ENCODE measurements around the gene ARHGDIB. TPM values are rescaled to one million over a fixed set of nuclear protein-coding genes. Genes with fewer than 3 reads are reported as not detected.

Gene ARHGDIB
- total RNA-seq, 2 experiments from 2014 or later = 569 to 737 TPM

DNA sequence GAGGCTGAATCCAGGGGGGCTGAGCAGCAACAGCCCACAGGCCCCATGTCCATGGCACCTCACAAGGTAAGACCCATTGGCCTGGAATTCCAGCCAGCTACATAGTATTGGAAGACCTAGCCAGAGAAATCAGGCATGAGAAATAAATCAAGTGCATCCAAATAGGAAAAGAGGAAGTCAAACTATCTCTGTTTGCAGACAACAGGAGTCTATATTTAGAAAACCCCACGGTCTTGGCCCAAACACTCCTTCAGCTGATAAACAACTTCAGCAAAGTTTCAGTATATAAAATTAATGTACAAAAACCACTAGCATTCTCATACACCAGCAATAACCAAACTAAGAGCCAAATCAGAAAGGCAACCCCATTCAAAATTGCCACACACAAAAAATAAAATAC, 28.4 kb upstream of the ARHGDIB start:
- peaks cover 10% of the 10 kb centered on the region; the same call in 1 of the 2 replicates for H3K9me3 ChIP-seq (ENCODE audit: low read length)
- peaks cover 32% of the 10 kb centered on the region for H3K4me1 ChIP-seq (ENCODE audit: insufficient read depth, low read length, poor library complexity, severe bottlenecking)
- no peaks in the 10 kb centered on the region for H3K36me3 ChIP-seq (ENCODE audit: insufficient read depth, low read length)
- POLR2A ChIA-PET = interaction anchor here (1.1 to 3.5 kb wide), 4 partner anchors 17 to 219 kb away, joined by 4 to 13 read pairs (median 4); partner anchors contain the start of gene PDE6H
- no peak overlapping the region for H3K4me3 ChIP-seq (ENCODE audit: low read depth, low read length, poor library complexity, severe bottlenecking)
- TF ChIP-seq EZH2phosphoT487 (IDR thresholded peaks at IDR 0.05; ENCODE audit: borderline replicate concordance, low read depth, low read length) = no peak
- TF ChIP-seq, protein P1, sequence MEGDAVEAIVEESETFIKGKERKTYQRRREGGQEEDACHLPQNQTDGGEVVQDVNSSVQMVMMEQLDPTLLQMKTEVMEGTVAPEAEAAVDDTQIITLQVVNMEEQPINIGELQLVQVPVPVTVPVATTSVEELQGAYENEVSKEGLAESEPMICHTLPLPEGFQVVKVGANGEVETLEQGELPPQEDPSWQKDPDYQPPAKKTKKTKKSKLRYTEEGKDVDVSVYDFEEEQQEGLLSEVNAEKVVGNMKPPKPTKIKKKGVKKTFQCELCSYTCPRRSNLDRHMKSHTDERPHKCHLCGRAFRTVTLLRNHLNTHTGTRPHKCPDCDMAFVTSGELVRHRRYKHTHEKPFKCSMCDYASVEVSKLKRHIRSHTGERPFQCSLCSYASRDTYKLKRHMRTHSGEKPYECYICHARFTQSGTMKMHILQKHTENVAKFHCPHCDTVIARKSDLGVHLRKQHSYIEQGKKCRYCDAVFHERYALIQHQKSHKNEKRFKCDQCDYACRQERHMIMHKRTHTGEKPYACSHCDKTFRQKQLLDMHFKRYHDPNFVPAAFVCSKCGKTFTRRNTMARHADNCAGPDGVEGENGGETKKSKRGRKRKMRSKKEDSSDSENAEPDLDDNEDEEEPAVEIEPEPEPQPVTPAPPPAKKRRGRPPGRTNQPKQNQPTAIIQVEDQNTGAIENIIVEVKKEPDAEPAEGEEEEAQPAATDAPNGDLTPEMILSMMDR (conservative IDR thresholded peaks at IDR 0.05; ENCODE audit: low read length) = no peak
- H4K20me1 ChIP-seq (ENCODE audit: insufficient read depth, low read length) = no peaks in the 10 kb centered on the region
- H3K27ac ChIP-seq (ENCODE audit: low read depth, low read length, poor library complexity, severe bottlenecking) = no peak overlapping the region
- CTCF ChIA-PET (ENCODE audit: unreplicated experiment) = no interaction called here
- BruUV-seq (replicated peaks) = no TSS peak
- H3K9me2 ChIP-seq (ENCODE audit: insufficient read depth, low read length) = no peaks in the 10 kb centered on the region
- DNase-seq (ENCODE audit: low spot score) = peak; percentile 42
- H3K79me2 ChIP-seq (ENCODE audit: insufficient read depth, low read depth, low read length) = no peaks in the 10 kb centered on the region
- intact Hi-C loops (cut with micrococcal nuclease; ENCODE audit: unreplicated experiment) = no loop called here
- peak overlapping the region; percentile 52; the same call in 1 of the 2 replicates for H2AFZ ChIP-seq (ENCODE audit: low read length)
- H3K4me2 ChIP-seq (ENCODE audit: low read length) = 0 out of 2 replicates have a peak overlapping the region, but pooled peaks have one; percentile 20

DNA sequence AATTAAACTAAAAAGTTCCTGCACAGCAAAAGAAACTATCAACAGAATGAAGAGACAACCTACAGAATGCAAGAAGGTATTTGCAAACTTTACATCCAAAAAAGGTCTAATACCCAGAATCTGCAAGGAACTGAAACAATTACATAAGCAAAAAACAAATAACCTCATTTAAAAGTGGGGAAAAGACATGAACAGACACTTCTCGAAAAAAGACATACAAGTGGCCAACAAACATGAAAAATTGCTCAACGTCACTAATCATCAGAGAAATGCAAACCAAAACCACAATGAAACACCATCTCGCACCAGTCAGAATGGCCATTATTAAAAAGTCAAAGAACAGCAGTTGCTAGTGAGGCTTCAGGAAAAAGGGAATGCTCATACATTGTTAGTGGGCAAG, 26.6 kb upstream of the ARHGDIB start:
- Histone ChIP-seq H4K20me1 (ENCODE audit: insufficient read depth, low read length) (no peaks in the 10 kb centered on the region), H2AFZ (ENCODE audit: low read length) (no peak overlapping the region), H3K79me2 (ENCODE audit: insufficient read depth, low read depth, low read length) (no peaks in the 10 kb centered on the region), H3K27ac (ENCODE audit: low read depth, low read length, poor library complexity, severe bottlenecking) (no peak overlapping the region), H3K9me2 (ENCODE audit: insufficient read depth, low read length) (no peaks in the 10 kb centered on the region), H3K4me1 (ENCODE audit: insufficient read depth, low read length, poor library complexity, severe bottlenecking) (peaks cover 19% of the 10 kb centered on the region), H3K36me3 (ENCODE audit: insufficient read depth, low read length) (no peaks in the 10 kb centered on the region), H3K4me3 (ENCODE audit: low read depth, low read length, poor library complexity, severe bottlenecking) (no peak overlapping the region), H3K4me2 (ENCODE audit: low read length) (no peak overlapping the region), H3K9me3 (ENCODE audit: low read length) (peaks cover 10% of the 10 kb centered on the region; the same call in 1 of the 2 replicates)
- no peak for DNase-seq (ENCODE audit: low spot score)
- CTCF ChIA-PET (ENCODE audit: unreplicated experiment) = no interaction called here
- TF ChIP-seq, protein P1 (conservative IDR thresholded peaks at IDR 0.05; ENCODE audit: low read length) = no peak
- TF ChIP-seq EZH2phosphoT487 (IDR thresholded peaks at IDR 0.05; ENCODE audit: borderline replicate concordance, low read depth, low read length) = no peak
- intact Hi-C loops (cut with micrococcal nuclease; ENCODE audit: unreplicated experiment) = no loop called here
- POLR2A ChIA-PET = interaction anchor here (2.0 kb wide), 1 partner anchor 15 kb away, joined by 5 read pairs; the partner anchor contains the start of gene PDE6H
- no TSS peak for BruUV-seq (replicated peaks)

DNA sequence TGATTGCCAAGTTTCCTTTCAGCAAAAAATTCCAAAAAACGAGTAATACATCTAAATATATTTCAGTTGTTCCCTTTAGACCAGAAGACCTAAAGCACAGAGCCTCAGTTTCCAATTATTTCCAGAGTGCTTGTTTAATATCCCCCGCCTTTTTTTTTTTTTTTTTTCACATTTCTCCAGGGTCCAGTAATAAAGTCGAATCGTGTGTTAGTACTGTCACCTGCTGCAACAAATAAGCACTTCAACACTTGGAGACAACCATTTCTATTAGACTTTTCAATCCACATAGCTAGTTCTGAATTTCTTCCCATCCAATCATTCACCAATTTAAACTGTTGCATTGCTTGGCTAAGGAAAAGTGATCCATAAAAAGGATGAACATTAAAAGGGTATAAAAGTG, 25.0 kb upstream of the ARHGDIB start:
- H3K9me2 ChIP-seq (ENCODE audit: insufficient read depth, low read length) = no peaks in the 10 kb centered on the region
- DNase-seq (ENCODE audit: low spot score) = no peak
- H3K79me2 ChIP-seq (ENCODE audit: insufficient read depth, low read depth, low read length) = no peaks in the 10 kb centered on the region
- ChIA-PET POLR2A (interaction anchor here (0.7 to 1.0 kb wide), 5 partner anchors 9 to 457 kb away, joined by 3 to 7 read pairs (median 4); no protein-coding TSS in a partner anchor), CTCF (ENCODE audit: unreplicated experiment) (no interaction called here)
- no peak overlapping the region for H2AFZ ChIP-seq (ENCODE audit: low read length)
- no peak overlapping the region for H3K27ac ChIP-seq (ENCODE audit: low read depth, low read length, poor library complexity, severe bottlenecking)
- intact Hi-C loops (cut with micrococcal nuclease; ENCODE audit: unreplicated experiment) = no loop called here
- no TSS peak for BruUV-seq (replicated peaks)
- no peaks in the 10 kb centered on the region for H4K20me1 ChIP-seq (ENCODE audit: insufficient read depth, low read length)
- peaks cover 21% of the 10 kb centered on the region for H3K4me1 ChIP-seq (ENCODE audit: insufficient read depth, low read length, poor library complexity, severe bottlenecking)
- no peaks in the 10 kb centered on the region for H3K36me3 ChIP-seq (ENCODE audit: insufficient read depth, low read length)
- H3K4me2 ChIP-seq (ENCODE audit: low read length) = no peak overlapping the region
- H3K4me3 ChIP-seq (ENCODE audit: low read depth, low read length, poor library complexity, severe bottlenecking) = no peak overlapping the region
- TF ChIP-seq, protein P1 (conservative IDR thresholded peaks at IDR 0.05; ENCODE audit: low read length) = peak; percentile 54
- TF ChIP-seq EZH2phosphoT487 (IDR thresholded peaks at IDR 0.05; ENCODE audit: borderline replicate concordance, low read depth, low read length) = no peak
- peaks cover 9% of the 10 kb centered on the region; the same call in 1 of the 2 replicates for H3K9me3 ChIP-seq (ENCODE audit: low read length)

Data from OCI-LY7 (cell line).